HepG2 (cell line): Measurements from ENCODE around the gene TMC8. TPM values are rescaled to one million over a fixed set of nuclear protein-coding genes. Genes with fewer than 3 reads are reported as not detected.

Experiments used
- CHD2 ChIP-seq: IDR thresholded peaks from 2 replicates; pipeline ENCODE4 v1.6.1; 2011; ENCODE audit warnings: low read depth, low read length, improper control_type of control experiment
- FOXA3 ChIP-seq: IDR thresholded peaks from 2 replicates; pipeline ENCODE4 v1.6.1; 2016; ENCODE audit warnings: missing genetic modification reagents, missing compliant biosample characterization
- KDM1A ChIP-seq: IDR thresholded peaks from 2 replicates; pipeline ENCODE4 v1.6.1; 2016; ENCODE audit warnings: missing compliant biosample characterization
- MIER2 ChIP-seq: IDR thresholded peaks from 2 replicates; pipeline ENCODE4 v1.6.1; 2016; ENCODE audit warnings: missing biosample characterization, missing genetic modification reagents
- MYNN ChIP-seq: sonication (generic); formaldehyde crosslinking; IDR thresholded peaks from 2 replicates; pipeline ENCODE4 v1.4.0; 2020; ENCODE audit warnings: mild to moderate bottlenecking, low read depth, missing genetic modification reagents
- RAD21 ChIP-seq: fragments of 450-650 bp; formaldehyde crosslinking; IDR thresholded peaks from 2 replicates; pipeline ENCODE4 v1.5.0; 2020; ENCODE audit warnings: mild to moderate bottlenecking
- REL ChIP-seq: sonication (generic); formaldehyde crosslinking; conservative IDR thresholded peaks from 2 replicates; pipeline ENCODE4 v1.8.0; 2022; ENCODE audit warnings: mild to moderate bottlenecking, missing genetic modification reagents, moderate library complexity
- SAFB2 ChIP-seq: sonication (generic); formaldehyde crosslinking; IDR thresholded peaks from 2 replicates; pipeline ENCODE4 v1.5.1; 2020; ENCODE audit warnings: missing genetic modification reagents, low read depth, mild to moderate bottlenecking, borderline replicate concordance
- ZBTB7B ChIP-seq: sonication (generic); formaldehyde crosslinking; IDR thresholded peaks from 2 replicates; pipeline ENCODE4 v1.4.0; 2020; ENCODE audit warnings: missing genetic modification reagents
- ZNF136 ChIP-seq: sonication (generic); formaldehyde crosslinking; IDR thresholded peaks from 2 replicates; pipeline ENCODE4 v1.8.1; 2022; ENCODE audit warnings: low read depth, mild to moderate bottlenecking, moderate library complexity, missing genetic modification reagents
- ZNF446 ChIP-seq: sonication (generic); formaldehyde crosslinking; IDR thresholded peaks from 2 replicates; pipeline ENCODE4 v1.5.0; 2020; ENCODE audit warnings: mild to moderate bottlenecking, missing genetic modification reagents
- ZNF501 ChIP-seq: sonication (generic); formaldehyde crosslinking; IDR thresholded peaks from 2 replicates; pipeline ENCODE4 v1.5.1; 2020; ENCODE audit warnings: mild to moderate bottlenecking, moderate library complexity, missing genetic modification reagents
- ZNF670 ChIP-seq: sonication (generic); formaldehyde crosslinking; IDR thresholded peaks from 2 replicates; pipeline ENCODE4 v1.8.0; 2022; ENCODE audit warnings: mild to moderate bottlenecking, missing genetic modification reagents, borderline replicate concordance
- polyA plus RNA-seq, 8 experiments: library from polyadenylated mRNA; depleted of rRNA in 3 of 8; stranded (reverse) in 7 of 8; unstranded in 1 of 8; fragments of >200 nt; fragmentation: Illumina TruSeq in 4 of 8; extraction: Trizol in 4 of 8; gene quantifications; 2 replicates each; pipeline versions ENCODE4 v1.2.1 to v1.2.3, GENCODE V29; 2011 to 2016; ENCODE audit warnings: low read depth in 4 of 8, missing spikeins in 1 of 8, mixed read lengths in 1 of 8; ENCODE audit not compliant: insufficient read depth in 1 of 8
- total RNA-seq, 5 experiments: library from RNA; depleted of rRNA; stranded (reverse); fragments of >200 nt; fragmentation: Illumina TruSeq; extraction: Trizol; gene quantifications; 2 replicates each; pipeline ENCODE4 v1.2.3, GENCODE V29; 2016; ENCODE audit warnings: low read depth in 1 of 5
- TF ChIP-seq, protein P1 (sequence below): sonication (generic); formaldehyde crosslinking; IDR thresholded peaks from 2 replicates; pipeline ENCODE4 v1.5.1; 2020; ENCODE audit warnings: missing genetic modification reagents, mild to moderate bottlenecking, borderline replicate concordance
- TF ChIP-seq, protein P2 (sequence below): conservative IDR thresholded peaks from 2 replicates; pipeline ENCODE4 v1.6.1; 2018; ENCODE audit warnings: missing genetic modification reagents
- TF ChIP-seq, protein P3 (sequence below), 2 experiments: sonication (generic) in 1 of 2; formaldehyde crosslinking in 1 of 2; IDR thresholded peaks; 2 replicates each; pipeline versions ENCODE4 v1.6.1 to v1.9.0; 2014 to 2022; ENCODE audit warnings: antibody characterized with exemption in 1 of 2, borderline replicate concordance in 1 of 2, inconsistent platforms in 1 of 2, low read depth in 1 of 2, missing genetic modification reagents in 1 of 2
- TF ChIP-seq, protein P4 (sequence below): sonication (generic); formaldehyde crosslinking; IDR thresholded peaks from 2 replicates; pipeline ENCODE4 v1.5.0; 2020; ENCODE audit warnings: mild to moderate bottlenecking, missing genetic modification reagents

Gene TMC8
- total and polyA plus RNA-seq, 2 of the 13 experiments (the other 11 are each of a cell fraction or from before 2014, with no cell fraction given) = 0.53 to 7.8 TPM

DNA sequence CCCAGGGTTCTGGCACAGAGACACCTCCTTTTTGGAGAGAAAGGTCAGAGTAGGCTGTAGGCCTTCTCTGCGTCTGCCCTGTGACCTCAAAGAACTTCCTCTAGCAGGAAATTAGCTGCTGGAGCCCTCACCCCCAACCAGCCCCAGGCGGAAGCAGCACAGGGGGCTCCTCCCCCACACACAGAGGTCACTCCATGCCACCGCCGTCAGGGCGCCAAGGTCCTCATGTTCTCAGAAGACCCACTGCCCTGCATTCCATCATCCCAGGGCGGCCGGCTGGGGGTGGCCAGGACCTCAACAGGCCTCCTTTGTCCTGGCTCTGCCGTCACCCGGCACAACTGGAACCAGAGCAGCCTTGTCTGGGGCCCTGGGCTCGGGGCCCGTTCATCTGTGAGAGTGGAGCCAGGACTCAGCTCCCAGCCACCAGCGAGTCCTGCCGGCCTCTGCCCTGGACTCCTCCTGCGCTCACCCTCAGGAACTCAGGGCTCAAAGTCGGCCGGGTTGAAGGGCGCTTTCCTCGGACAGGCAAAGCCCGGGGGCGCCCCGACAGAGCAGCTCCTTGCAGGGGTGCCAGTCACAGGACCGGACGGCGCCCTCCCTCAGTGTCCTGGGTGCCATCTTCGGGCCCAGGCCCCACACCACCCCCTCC is 3.2 kb upstream of the TMC8 start (continued):
- TF ChIP-seq ZNF446 (CRISPR knock-in tag) (no peak), REL (CRISPR knock-in tag) (peak; percentile 78; the same call in 1 of the 2 replicates), KDM1A (CRISPR knock-in tag) (no peak), ZBTB7B (CRISPR knock-in tag) (peak; percentile 78), ZNF670 (CRISPR knock-in tag) (0 out of 2 replicates have a peak, but pooled peaks have one; percentile 11), ZNF136 (CRISPR knock-in tag) (0 out of 2 replicates have a peak, but pooled peaks have one; percentile 46), MYNN (CRISPR knock-in tag) (no peak), ZNF501 (CRISPR knock-in tag) (peak; percentile 94), SAFB2 (CRISPR knock-in tag) (peak; percentile 85; the same call in 1 of the 2 replicates), MIER2 (CRISPR knock-in tag) (0 out of 2 replicates have a peak, but pooled peaks have one; percentile 65), FOXA3 (CRISPR knock-in tag) (peak; percentile 62), RAD21 (peak; percentile 10; the same call in 1 of the 2 replicates), CHD2 (no peak)
- TF ChIP-seq, protein P1, sequence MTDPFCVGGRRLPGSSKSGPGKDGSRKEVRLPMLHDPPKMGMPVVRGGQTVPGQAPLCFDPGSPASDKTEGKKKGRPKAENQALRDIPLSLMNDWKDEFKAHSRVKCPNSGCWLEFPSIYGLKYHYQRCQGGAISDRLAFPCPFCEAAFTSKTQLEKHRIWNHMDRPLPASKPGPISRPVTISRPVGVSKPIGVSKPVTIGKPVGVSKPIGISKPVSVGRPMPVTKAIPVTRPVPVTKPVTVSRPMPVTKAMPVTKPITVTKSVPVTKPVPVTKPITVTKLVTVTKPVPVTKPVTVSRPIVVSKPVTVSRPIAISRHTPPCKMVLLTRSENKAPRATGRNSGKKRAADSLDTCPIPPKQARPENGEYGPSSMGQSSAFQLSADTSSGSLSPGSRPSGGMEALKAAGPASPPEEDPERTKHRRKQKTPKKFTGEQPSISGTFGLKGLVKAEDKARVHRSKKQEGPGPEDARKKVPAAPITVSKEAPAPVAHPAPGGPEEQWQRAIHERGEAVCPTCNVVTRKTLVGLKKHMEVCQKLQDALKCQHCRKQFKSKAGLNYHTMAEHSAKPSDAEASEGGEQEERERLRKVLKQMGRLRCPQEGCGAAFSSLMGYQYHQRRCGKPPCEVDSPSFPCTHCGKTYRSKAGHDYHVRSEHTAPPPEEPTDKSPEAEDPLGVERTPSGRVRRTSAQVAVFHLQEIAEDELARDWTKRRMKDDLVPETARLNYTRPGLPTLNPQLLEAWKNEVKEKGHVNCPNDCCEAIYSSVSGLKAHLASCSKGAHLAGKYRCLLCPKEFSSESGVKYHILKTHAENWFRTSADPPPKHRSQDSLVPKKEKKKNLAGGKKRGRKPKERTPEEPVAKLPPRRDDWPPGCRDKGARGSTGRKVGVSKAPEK (CRISPR knock-in tag) = no peak
- TF ChIP-seq, protein P2, sequence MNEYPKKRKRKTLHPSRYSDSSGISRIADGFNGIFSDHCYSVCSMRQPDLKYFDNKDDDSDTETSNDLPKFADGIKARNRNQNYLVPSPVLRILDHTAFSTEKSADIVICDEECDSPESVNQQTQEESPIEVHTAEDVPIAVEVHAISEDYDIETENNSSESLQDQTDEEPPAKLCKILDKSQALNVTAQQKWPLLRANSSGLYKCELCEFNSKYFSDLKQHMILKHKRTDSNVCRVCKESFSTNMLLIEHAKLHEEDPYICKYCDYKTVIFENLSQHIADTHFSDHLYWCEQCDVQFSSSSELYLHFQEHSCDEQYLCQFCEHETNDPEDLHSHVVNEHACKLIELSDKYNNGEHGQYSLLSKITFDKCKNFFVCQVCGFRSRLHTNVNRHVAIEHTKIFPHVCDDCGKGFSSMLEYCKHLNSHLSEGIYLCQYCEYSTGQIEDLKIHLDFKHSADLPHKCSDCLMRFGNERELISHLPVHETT (CRISPR knock-in tag) = 0 out of 2 replicates have a peak, but pooled peaks have one; percentile 25
- TF ChIP-seq, protein P3, sequence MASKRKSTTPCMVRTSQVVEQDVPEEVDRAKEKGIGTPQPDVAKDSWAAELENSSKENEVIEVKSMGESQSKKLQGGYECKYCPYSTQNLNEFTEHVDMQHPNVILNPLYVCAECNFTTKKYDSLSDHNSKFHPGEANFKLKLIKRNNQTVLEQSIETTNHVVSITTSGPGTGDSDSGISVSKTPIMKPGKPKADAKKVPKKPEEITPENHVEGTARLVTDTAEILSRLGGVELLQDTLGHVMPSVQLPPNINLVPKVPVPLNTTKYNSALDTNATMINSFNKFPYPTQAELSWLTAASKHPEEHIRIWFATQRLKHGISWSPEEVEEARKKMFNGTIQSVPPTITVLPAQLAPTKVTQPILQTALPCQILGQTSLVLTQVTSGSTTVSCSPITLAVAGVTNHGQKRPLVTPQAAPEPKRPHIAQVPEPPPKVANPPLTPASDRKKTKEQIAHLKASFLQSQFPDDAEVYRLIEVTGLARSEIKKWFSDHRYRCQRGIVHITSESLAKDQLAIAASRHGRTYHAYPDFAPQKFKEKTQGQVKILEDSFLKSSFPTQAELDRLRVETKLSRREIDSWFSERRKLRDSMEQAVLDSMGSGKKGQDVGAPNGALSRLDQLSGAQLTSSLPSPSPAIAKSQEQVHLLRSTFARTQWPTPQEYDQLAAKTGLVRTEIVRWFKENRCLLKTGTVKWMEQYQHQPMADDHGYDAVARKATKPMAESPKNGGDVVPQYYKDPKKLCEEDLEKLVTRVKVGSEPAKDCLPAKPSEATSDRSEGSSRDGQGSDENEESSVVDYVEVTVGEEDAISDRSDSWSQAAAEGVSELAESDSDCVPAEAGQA (IDR thresholded peaks at IDR 0.05; ENCODE audit: low read depth) = no peak
- TF ChIP-seq, protein P3 (CRISPR knock-in tag; IDR thresholded peaks at IDR 0.05; ENCODE audit: borderline replicate concordance) = no peak
- TF ChIP-seq, protein P4, sequence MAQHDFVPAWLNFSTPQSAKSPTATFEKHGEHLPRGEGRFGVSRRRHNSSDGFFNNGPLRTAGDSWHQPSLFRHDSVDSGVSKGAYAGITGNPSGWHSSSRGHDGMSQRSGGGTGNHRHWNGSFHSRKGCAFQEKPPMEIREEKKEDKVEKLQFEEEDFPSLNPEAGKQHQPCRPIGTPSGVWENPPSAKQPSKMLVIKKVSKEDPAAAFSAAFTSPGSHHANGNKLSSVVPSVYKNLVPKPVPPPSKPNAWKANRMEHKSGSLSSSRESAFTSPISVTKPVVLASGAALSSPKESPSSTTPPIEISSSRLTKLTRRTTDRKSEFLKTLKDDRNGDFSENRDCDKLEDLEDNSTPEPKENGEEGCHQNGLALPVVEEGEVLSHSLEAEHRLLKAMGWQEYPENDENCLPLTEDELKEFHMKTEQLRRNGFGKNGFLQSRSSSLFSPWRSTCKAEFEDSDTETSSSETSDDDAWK (CRISPR knock-in tag) = no peak
